ENCODE results near the gene PACC1.

Gene PACC1

DNA sequence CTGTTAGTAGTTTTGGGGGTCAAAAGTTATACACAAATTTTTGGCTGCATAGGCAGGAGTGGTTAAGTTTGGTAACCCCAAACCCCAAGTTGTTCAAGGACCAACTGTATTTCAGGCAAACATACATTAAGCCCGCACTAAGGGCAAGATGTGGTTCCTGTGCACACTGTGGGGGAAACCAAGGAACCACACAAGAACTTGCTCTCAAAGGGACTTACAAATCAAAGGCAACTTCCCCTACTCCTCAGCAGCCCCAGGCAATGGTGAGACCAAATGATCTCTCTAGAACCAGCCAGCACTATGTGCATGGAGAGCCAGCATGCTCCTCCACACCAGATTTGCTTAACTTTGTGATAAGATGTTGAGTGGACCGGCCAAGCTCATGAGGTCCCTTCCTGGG is 35.3 kb downstream of the PACC1 start:
- TF ChIP-seq SPI1 (IDR thresholded peaks at IDR 0.05; ENCODE audit: low read depth, low read length), result no peak
- no peak for TF ChIP-seq POU2F2 (IDR thresholded peaks at IDR 0.05; ENCODE audit: low read depth, low read length)
- no peak for TF ChIP-seq POLR2AphosphoS5 (IDR thresholded peaks at IDR 0.05; ENCODE audit: low read depth, low read length)
- no peak for TF ChIP-seq PAX5 (IDR thresholded peaks at IDR 0.05; ENCODE audit: insufficient read depth, low read length, severe bottlenecking)
- TF ChIP-seq POLR2A (IDR thresholded peaks at IDR 0.05; ENCODE audit: low read depth, low read length), result no peak
- TF ChIP-seq TAF1 (IDR thresholded peaks at IDR 0.05; ENCODE audit: low read depth, low read length), result no peak
- DNase-seq (ENCODE audit: insufficient read length, low spot score) (no peak), FAIRE-seq (no peak)

DNA sequence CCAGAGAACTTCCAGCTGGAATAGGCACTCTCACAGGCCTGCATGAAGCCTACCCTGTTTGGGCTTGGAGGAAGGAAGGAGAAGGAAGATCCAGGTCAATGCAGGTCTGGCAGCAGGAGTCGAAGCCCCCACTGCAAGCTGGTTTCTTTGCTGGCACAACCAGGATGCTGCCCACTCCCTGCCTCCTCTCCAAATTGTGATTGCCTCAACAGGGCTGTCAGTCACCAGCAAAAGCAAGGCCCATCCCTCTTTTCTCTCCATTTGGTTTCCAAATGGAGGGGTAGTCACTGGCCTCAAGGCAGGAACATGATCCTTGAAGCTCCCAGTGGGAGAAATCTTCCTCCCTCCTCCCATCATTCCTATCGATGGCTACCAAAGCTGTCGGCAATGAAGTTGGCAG is 37.0 kb downstream of the PACC1 start:
- DNase-seq (ENCODE audit: insufficient read length, low spot score) (no peak), FAIRE-seq (no peak)
- TF ChIP-seq PAX5 (IDR thresholded peaks at IDR 0.05; ENCODE audit: insufficient read depth, low read length, severe bottlenecking) (no peak), POLR2AphosphoS5 (IDR thresholded peaks at IDR 0.05; ENCODE audit: low read depth, low read length) (no peak), TAF1 (IDR thresholded peaks at IDR 0.05; ENCODE audit: low read depth, low read length) (no peak), SPI1 (IDR thresholded peaks at IDR 0.05; ENCODE audit: low read depth, low read length) (no peak), POU2F2 (IDR thresholded peaks at IDR 0.05; ENCODE audit: low read depth, low read length) (no peak)

DNA sequence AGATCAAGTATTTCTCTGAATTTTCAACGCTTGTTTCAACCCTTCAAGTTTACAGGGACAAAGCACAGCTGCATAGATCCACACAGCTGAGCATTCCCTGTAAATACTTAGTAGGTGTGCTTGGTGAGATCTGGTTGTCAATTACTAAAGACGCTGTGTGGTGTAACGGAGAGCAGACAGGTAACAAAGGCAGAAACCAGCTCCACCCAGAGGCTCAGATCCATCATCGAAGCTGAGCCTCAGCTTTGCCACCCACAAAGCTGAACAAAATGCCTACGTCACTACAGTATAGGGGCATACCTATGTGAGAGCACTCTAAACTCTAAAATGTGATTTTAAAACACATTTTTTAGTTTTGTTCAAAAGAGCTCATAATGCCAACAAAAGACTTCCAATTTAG is 38.7 kb downstream of the PACC1 start:
- no peak for FAIRE-seq
- no peak for DNase-seq (ENCODE audit: insufficient read length, low spot score)
- no peak for TF ChIP-seq POLR2A (IDR thresholded peaks at IDR 0.05; ENCODE audit: low read depth, low read length)
- no peak for TF ChIP-seq SPI1 (IDR thresholded peaks at IDR 0.05; ENCODE audit: low read depth, low read length)
- TF ChIP-seq POLR2AphosphoS5 (IDR thresholded peaks at IDR 0.05; ENCODE audit: low read depth, low read length), result no peak
- no peak for TF ChIP-seq TAF1 (IDR thresholded peaks at IDR 0.05; ENCODE audit: low read depth, low read length)
- no peak for TF ChIP-seq PAX5 (IDR thresholded peaks at IDR 0.05; ENCODE audit: insufficient read depth, low read length, severe bottlenecking)
- no peak for TF ChIP-seq POU2F2 (IDR thresholded peaks at IDR 0.05; ENCODE audit: low read depth, low read length)

DNA sequence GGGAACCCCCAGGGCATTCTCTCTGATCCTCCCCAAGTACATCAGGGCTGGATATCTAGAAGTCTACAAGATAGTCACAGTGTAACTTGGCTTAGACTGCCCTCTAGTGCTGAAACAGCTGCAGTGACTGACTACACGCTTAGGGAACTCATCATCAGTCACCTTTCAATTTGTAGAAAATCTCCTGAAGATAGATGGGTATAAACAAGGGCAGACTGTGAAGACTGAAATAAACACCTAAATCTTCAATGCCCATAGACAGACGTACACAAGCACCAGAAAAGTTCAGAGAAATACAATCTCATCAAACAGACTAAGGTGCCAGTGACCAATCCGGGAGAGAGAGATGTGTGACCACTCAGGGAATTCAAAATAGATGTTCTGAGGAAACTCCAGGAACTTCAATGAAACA is 46.6 kb downstream of the PACC1 start:
- DNase-seq (ENCODE audit: insufficient read length, low spot score) (peak; percentile 28), FAIRE-seq (peak; percentile 81)
- TF ChIP-seq PAX5 (IDR thresholded peaks at IDR 0.05; ENCODE audit: insufficient read depth, low read length, severe bottlenecking) (no peak), POU2F2 (IDR thresholded peaks at IDR 0.05; ENCODE audit: low read depth, low read length) (no peak), TAF1 (IDR thresholded peaks at IDR 0.05; ENCODE audit: low read depth, low read length) (no peak), SPI1 (IDR thresholded peaks at IDR 0.05; ENCODE audit: low read depth, low read length) (no peak), POLR2A (IDR thresholded peaks at IDR 0.05; ENCODE audit: low read depth, low read length) (no peak), POLR2AphosphoS5 (IDR thresholded peaks at IDR 0.05; ENCODE audit: low read depth, low read length) (no peak)

DNA sequence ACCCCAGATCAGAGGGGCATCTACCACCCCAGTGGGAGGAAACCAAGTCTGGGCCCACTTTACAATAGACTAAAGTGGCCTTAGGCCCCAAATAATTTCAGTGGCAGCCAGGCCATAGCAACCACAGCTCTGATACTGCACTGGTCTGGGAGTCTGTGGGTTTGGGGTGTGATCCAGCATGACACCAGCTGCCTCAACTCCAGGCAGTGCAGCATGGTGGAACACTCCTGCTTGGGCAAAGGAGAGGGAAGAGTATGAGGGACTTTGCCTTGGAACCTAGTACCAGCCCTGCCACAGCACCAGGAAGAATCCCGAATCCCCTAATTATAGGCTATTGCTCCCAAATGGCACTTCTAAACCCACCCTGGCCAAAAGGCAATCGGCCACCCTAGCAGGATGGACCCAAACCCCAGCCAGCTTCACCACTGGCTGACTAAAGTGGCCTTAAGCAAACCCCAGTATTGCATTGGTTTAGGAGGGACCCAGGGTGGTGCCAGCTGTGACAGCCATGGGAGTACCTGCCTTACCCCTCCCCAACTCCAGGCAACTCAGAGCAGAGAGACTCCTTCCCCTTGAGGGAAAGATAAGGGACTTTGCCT is 47.1 kb downstream of the PACC1 start:
- FAIRE-seq, result no peak
- TF ChIP-seq POLR2A (IDR thresholded peaks at IDR 0.05; ENCODE audit: low read depth, low read length) (no peak), PAX5 (IDR thresholded peaks at IDR 0.05; ENCODE audit: insufficient read depth, low read length, severe bottlenecking) (no peak)

DNA sequence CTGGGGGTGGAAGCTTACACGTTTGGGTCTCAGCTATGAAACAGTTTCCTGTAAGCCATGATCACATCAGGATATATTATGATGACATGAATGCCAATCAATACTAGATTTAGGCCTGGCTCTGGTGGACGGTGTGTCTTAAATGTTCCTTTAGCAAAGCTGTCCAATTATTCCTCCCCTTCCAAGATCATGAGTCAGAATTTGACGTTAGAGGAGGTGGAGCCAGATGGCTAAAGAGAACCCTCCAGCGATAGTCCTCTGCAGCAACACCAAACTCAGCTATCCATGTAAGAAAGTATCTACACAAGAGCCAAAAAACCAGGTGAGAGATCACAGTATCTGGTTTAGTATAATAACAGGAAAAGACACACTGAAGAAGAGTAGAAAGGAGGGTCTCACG is 47.8 kb downstream of the PACC1 start:
- TF ChIP-seq PAX5 (IDR thresholded peaks at IDR 0.05; ENCODE audit: insufficient read depth, low read length, severe bottlenecking) (no peak), POU2F2 (IDR thresholded peaks at IDR 0.05; ENCODE audit: low read depth, low read length) (no peak), POLR2A (IDR thresholded peaks at IDR 0.05; ENCODE audit: low read depth, low read length) (no peak), TAF1 (IDR thresholded peaks at IDR 0.05; ENCODE audit: low read depth, low read length) (no peak), SPI1 (IDR thresholded peaks at IDR 0.05; ENCODE audit: low read depth, low read length) (no peak), POLR2AphosphoS5 (IDR thresholded peaks at IDR 0.05; ENCODE audit: low read depth, low read length) (no peak)
- DNase-seq (ENCODE audit: insufficient read length, low spot score), result no peak
- FAIRE-seq, result no peak

More for the DNA sequence above, 47.1 kb downstream of the PACC1 start:
- DNase-seq (ENCODE audit: insufficient read length, low spot score), result no peak

DNA sequence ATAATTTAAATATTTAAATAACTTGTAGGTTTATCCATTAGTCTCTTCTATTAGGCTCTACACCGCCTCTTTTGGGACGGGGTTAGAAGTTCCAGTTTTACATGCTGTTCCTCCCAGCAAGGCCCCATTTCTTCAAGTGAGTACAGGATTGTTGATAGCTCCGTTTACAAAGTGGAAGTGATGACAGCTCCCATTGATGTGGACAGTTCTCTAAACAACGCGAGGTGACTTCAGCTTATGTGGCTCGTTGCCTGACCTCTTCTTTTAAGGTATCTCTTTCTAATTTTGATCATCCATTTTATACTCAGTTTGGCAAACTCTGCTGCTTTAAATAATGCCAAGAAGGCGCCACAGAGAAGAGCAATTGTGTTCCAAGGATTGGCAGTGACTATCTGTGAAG is 49.7 kb downstream of the PACC1 start:
- no peak for FAIRE-seq
- TF ChIP-seq TAF1 (IDR thresholded peaks at IDR 0.05; ENCODE audit: low read depth, low read length), result no peak
- TF ChIP-seq SPI1 (IDR thresholded peaks at IDR 0.05; ENCODE audit: low read depth, low read length), result no peak
- no peak for TF ChIP-seq PAX5 (IDR thresholded peaks at IDR 0.05; ENCODE audit: insufficient read depth, low read length, severe bottlenecking)
- no peak for TF ChIP-seq POLR2A (IDR thresholded peaks at IDR 0.05; ENCODE audit: low read depth, low read length)
- no peak for TF ChIP-seq POU2F2 (IDR thresholded peaks at IDR 0.05; ENCODE audit: low read depth, low read length)
- TF ChIP-seq POLR2AphosphoS5 (IDR thresholded peaks at IDR 0.05; ENCODE audit: low read depth, low read length), result no peak
- DNase-seq (ENCODE audit: insufficient read length, low spot score), result no peak

DNA sequence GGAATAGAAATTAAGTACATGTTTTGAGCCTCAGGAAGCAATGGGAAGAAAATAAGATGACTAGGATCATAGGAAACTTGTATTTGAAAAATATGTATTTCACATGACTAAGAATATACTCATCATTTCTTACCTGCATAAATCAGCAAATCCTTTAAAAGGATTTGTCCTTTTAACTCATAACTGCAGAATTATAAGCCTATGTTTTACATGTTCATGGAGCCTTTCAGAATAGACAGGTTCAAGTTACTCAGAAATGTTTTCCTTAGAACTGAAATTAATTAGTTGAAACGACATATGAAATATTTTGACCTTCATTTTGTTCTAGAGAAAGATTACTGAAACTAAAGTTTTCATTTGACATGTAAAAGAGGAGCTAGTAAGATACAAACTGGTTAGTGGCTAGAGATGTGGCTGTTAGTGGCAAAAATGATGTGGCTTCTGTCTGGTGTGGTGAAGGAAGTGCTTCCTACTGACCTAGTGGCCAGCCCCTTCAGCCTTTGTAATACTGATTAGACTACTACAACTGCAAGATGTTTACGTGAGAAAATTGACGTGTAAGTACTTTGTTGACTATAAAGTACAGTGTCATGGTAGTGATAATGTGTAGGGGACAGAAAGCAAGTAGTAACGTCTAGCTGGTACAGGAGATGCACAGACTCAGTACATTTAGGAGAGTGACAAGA is 54.7 kb downstream of the PACC1 start:
- no peak for FAIRE-seq
- no peak for TF ChIP-seq POU2F2 (IDR thresholded peaks at IDR 0.05; ENCODE audit: low read depth, low read length)
- no peak for TF ChIP-seq POLR2A (IDR thresholded peaks at IDR 0.05; ENCODE audit: low read depth, low read length)
- no peak for TF ChIP-seq PAX5 (IDR thresholded peaks at IDR 0.05; ENCODE audit: insufficient read depth, low read length, severe bottlenecking)
- TF ChIP-seq TAF1 (IDR thresholded peaks at IDR 0.05; ENCODE audit: low read depth, low read length), result no peak
- no peak for TF ChIP-seq SPI1 (IDR thresholded peaks at IDR 0.05; ENCODE audit: low read depth, low read length)
- TF ChIP-seq POLR2AphosphoS5 (IDR thresholded peaks at IDR 0.05; ENCODE audit: low read depth, low read length), result no peak
- DNase-seq (ENCODE audit: insufficient read length, low spot score), result no peak

DNA sequence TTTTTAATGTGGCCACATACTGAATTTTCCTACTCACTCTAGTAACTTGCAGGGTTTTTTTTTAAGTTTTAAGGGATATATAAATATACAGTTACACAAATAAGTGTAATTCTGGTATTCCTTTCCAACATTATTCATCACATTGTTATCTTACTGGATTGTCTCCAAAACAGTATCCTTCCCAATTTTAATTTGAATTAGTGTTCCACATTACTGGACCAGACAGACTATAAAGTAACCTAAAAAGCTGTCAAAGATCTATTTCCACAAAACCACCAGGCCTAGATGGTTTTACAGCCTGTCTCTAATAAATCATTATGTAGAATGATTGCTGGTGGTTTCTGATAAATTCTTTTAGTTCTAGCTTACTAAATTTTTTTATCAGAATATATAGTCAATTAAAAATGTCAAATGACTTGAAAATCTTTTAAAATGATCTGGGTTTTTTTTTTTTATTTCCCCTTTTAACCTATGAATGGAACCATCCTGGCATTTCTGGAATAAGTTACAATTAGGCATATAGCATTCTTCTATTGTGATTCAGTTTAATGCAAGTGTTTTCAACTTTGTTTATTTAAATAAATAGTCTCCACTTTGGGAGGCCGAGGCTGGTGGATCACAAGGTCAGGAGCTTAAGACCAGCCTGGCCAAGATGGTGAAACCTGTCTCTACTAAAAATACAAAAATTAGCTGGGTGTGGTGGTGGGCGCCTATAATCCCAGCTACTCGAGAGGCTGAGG is 59.3 kb downstream of the PACC1 start:
- TF ChIP-seq SPI1 (IDR thresholded peaks at IDR 0.05; ENCODE audit: low read depth, low read length) (no peak), TAF1 (IDR thresholded peaks at IDR 0.05; ENCODE audit: low read depth, low read length) (no peak), POU2F2 (IDR thresholded peaks at IDR 0.05; ENCODE audit: low read depth, low read length) (no peak)
- DNase-seq (ENCODE audit: insufficient read length, low spot score) (no peak), FAIRE-seq (no peak)
